HepG2 (cell line): Measurements from ENCODE around the gene HES7. TPM values are rescaled to one million over a fixed set of nuclear protein-coding genes. Genes with fewer than 3 reads are reported as not detected.

ENCODE experiments used
- AKAP8 ChIP-seq: sonication (generic); formaldehyde crosslinking; IDR thresholded peaks from 2 replicates; pipeline ENCODE4 v1.5.1; 2020; ENCODE audit warnings: mild to moderate bottlenecking, missing genetic modification reagents
- ATF1 ChIP-seq: IDR thresholded peaks from 2 replicates; pipeline ENCODE4 v1.6.1; 2016; ENCODE audit warnings: mild to moderate bottlenecking, control low read depth
- ATF7-NPFF ChIP-seq: sonication (generic); formaldehyde crosslinking; IDR thresholded peaks from 2 replicates; pipeline ENCODE4 v1.8.1; 2023; ENCODE audit warnings: mild to moderate bottlenecking, low read depth, missing genetic modification reagents, moderate library complexity
- EP300 ChIP-seq, 3 experiments: sonication (generic) in 1 of 3; formaldehyde crosslinking in 1 of 3; IDR thresholded peaks; 2 replicates each; pipeline versions ENCODE4 v1.5.1 to v1.6.1; 2011 to 2020; ENCODE audit warnings: low read depth in 2 of 3, low read length in 2 of 3, borderline replicate concordance in 1 of 3, improper control_type of control experiment in 1 of 3, mild to moderate bottlenecking in 1 of 3, missing genetic modification reagents in 1 of 3, moderate library complexity in 1 of 3
- HDAC6 ChIP-seq: fragments of 200-600 bp; sonication (generic); IDR thresholded peaks from 2 replicates; pipeline ENCODE4 v1.7.0; 2017; ENCODE audit warnings: mild to moderate bottlenecking, antibody characterized with exemption, low read length, low read depth
- MED8 ChIP-seq: sonication (generic); formaldehyde crosslinking; IDR thresholded peaks from 2 replicates; pipeline ENCODE4 v1.8.1; 2023; ENCODE audit warnings: mild to moderate bottlenecking, missing genetic modification reagents; ENCODE audit not compliant: insufficient replicate concordance
- RORA ChIP-seq: sonication (generic); formaldehyde crosslinking; IDR thresholded peaks from 2 replicates; pipeline ENCODE4 v1.5.0; 2020; ENCODE audit warnings: mild to moderate bottlenecking, missing genetic modification reagents, moderate library complexity
- YY1 ChIP-seq: IDR thresholded peaks from 2 replicates; pipeline ENCODE4 v1.6.1; 2011; ENCODE audit warnings: low read length, low read depth, moderate library complexity, mild to moderate bottlenecking; ENCODE audit not compliant: insufficient read depth, insufficient replicate concordance
- ZBTB40 ChIP-seq, 2 experiments: fragments of 450-650 bp in 1 of 2; sonication (generic) in 1 of 2; formaldehyde crosslinking in 1 of 2; IDR thresholded peaks; 2 replicates each; pipeline versions ENCODE4 v1.6.1 to v1.8.0; 2016 to 2022; ENCODE audit warnings: antibody characterized with exemption in 1 of 2, mild to moderate bottlenecking in 1 of 2, missing genetic modification reagents in 1 of 2
- ZFP91 ChIP-seq: sonication (generic); formaldehyde crosslinking; IDR thresholded peaks from 2 replicates; pipeline ENCODE4 v1.9.0; 2022; ENCODE audit warnings: missing genetic modification reagents, mild to moderate bottlenecking, borderline replicate concordance
- ZNF121 ChIP-seq: sonication (generic); formaldehyde crosslinking; IDR thresholded peaks from 2 replicates; pipeline ENCODE4 v1.5.0; 2020; ENCODE audit warnings: mild to moderate bottlenecking, missing genetic modification reagents
- ZNF224 ChIP-seq: sonication (generic); formaldehyde crosslinking; IDR thresholded peaks from 2 replicates; pipeline ENCODE4 v1.5.0; 2020; ENCODE audit warnings: mild to moderate bottlenecking, missing genetic modification reagents
- ZNF253 ChIP-seq: sonication (generic); formaldehyde crosslinking; IDR thresholded peaks from 2 replicates; pipeline ENCODE4 v1.8.0; 2022; ENCODE audit warnings: mild to moderate bottlenecking, missing genetic modification reagents, borderline replicate concordance
- ZNF569 ChIP-seq: sonication (generic); formaldehyde crosslinking; IDR thresholded peaks from 2 replicates; pipeline ENCODE4 v1.5.0; 2020; ENCODE audit warnings: mild to moderate bottlenecking, missing genetic modification reagents, moderate library complexity, borderline replicate concordance
- polyA plus RNA-seq, 8 experiments: library from polyadenylated mRNA; depleted of rRNA in 3 of 8; stranded (reverse) in 7 of 8; unstranded in 1 of 8; fragments of >200 nt; fragmentation: Illumina TruSeq in 4 of 8; extraction: Trizol in 4 of 8; gene quantifications; 2 replicates each; pipeline versions ENCODE4 v1.2.1 to v1.2.3, GENCODE V29; 2011 to 2016; ENCODE audit warnings: low read depth in 4 of 8, missing spikeins in 1 of 8, mixed read lengths in 1 of 8; ENCODE audit not compliant: insufficient read depth in 1 of 8
- total RNA-seq, 5 experiments: library from RNA; depleted of rRNA; stranded (reverse); fragments of >200 nt; fragmentation: Illumina TruSeq; extraction: Trizol; gene quantifications; 2 replicates each; pipeline ENCODE4 v1.2.3, GENCODE V29; 2016; ENCODE audit warnings: low read depth in 1 of 5

Gene HES7
- total and polyA plus RNA-seq, 2 of the 13 experiments (the other 11 are each of a cell fraction or from before 2014, with no cell fraction given) = not detected

- TF ChIP-seq ZBTB40 (IDR thresholded peaks at IDR 0.05) = 0 out of 2 replicates have a peak, but pooled peaks have one; percentile 20
- no peak; the same call in 1 of the 2 replicates for TF ChIP-seq ZBTB40 (CRISPR knock-in tag; IDR thresholded peaks at IDR 0.05)
- TF ChIP-seq YY1 = peak; percentile 59
- peak; percentile 66; the same call in 1 of the 2 replicates for TF ChIP-seq ZNF253 (CRISPR knock-in tag)
- TF ChIP-seq ATF1 (CRISPR knock-in tag) = peak; percentile 80
- TF ChIP-seq MED8 = peak; percentile 100
- TF ChIP-seq AKAP8 (CRISPR knock-in tag) = no peak
- TF ChIP-seq ZNF224 (CRISPR knock-in tag) = no peak
- no peak; the same call in 1 of the 2 replicates for TF ChIP-seq ZFP91 (CRISPR knock-in tag)
- no peak for TF ChIP-seq ZNF121
- no peak for TF ChIP-seq RORA (CRISPR knock-in tag)
- TF ChIP-seq ZNF569 = no peak; the same call in 1 of the 2 replicates
- TF ChIP-seq ATF7-NPFF (CRISPR knock-in tag) = peak; percentile 94
- peak; percentile 76 for TF ChIP-seq HDAC6
- TF ChIP-seq EP300 (IDR thresholded peaks at IDR 0.05; ENCODE audit: low read depth in 2 of 2, low read length in 2 of 2) = peak; percentile 12 to 83; a peak in 3 of 4 replicates
- TF ChIP-seq EP300 (CRISPR knock-in tag; IDR thresholded peaks at IDR 0.05; ENCODE audit: borderline replicate concordance) = peak; percentile 90
Measured at GRCh38 chr17:8173056-8173870, 49.4 kb upstream of the HES7 start (continued).
